ENCODE data around the gene RAD9A.

The RAD9A gene

DNA sequence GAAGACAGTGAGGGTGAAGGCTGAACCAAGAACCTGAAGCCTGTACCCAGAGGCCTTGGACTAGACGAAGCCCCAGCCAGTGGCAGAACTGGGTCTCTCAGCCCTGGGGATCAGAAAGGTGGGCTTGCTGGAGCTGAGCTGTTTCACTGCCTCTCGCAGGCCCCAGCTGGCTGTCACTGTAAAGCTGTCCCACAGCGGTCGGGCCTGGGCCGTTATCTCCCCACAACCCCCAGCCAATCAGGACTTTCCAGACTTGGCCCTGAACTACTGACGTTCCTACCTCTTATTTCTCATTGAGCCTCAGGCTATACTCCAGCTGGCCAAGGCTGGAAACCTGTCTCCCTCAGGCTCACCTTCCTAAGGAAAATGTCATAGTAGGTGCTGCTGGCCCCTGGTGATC, 5.8 kb downstream of the RAD9A start:
- H3K79me1 ChIP-seq (replicated peaks; ENCODE audit: low read length, poor library complexity, severe bottlenecking), result peaks cover 32% of the 10 kb centered on the region
- no peak overlapping the region for H2BK15ac ChIP-seq (ENCODE audit: low read depth, poor library complexity, severe bottlenecking)
- H3K4me2 ChIP-seq (ENCODE audit: low read length, poor library complexity, severe bottlenecking), result no peak overlapping the region
- WGBS, result 74% methylated on average over 6 of the region's 6 CpGs
- H2AFZ ChIP-seq (ENCODE audit: low read depth, low read length), result no peak overlapping the region
- no peak overlapping the region for H2BK120ac ChIP-seq (ENCODE audit: low read depth, low read length)
- DNase-seq, result no peak
- no peak overlapping the region for H2BK5ac ChIP-seq (ENCODE audit: low read depth, low read length, poor library complexity, severe bottlenecking)
- no peak overlapping the region for H3K27ac ChIP-seq (ENCODE audit: low read length, poor library complexity, severe bottlenecking)
- H3K9me3 ChIP-seq (ENCODE audit: control insufficient read depth, low read length), result no peaks in the 10 kb centered on the region
- no peak overlapping the region for H3K18ac ChIP-seq (ENCODE audit: low read depth in 1 of 2, low read length in 2 of 2)
- H3K23ac ChIP-seq (ENCODE audit: low read length in 2 of 2), result peak overlapping the region in 1 of 2 experiments; percentile 32
- no peak overlapping the region for H3K4me3 ChIP-seq (ENCODE audit: insufficient read depth in 1 of 2, low read depth in 1 of 2, low read length in 2 of 2)
- H4K8ac ChIP-seq (ENCODE audit: low read length), result peak overlapping the region; percentile 3
- H4K91ac ChIP-seq (ENCODE audit: low read length), result no peak overlapping the region
- no peak overlapping the region for H3K14ac ChIP-seq (ENCODE audit: low read length in 2 of 2)
- H2AK5ac ChIP-seq (ENCODE audit: low read length, severe bottlenecking), result no peak overlapping the region
- H3K27me3 ChIP-seq (ENCODE audit: control insufficient read depth in 1 of 2, insufficient read depth in 1 of 2, low read length in 2 of 2), result no peaks in the 10 kb centered on the region
- no peak overlapping the region for H3K9ac ChIP-seq (ENCODE audit: low read length)
- H3K4ac ChIP-seq (ENCODE audit: low read depth in 1 of 2, low read length in 2 of 2), result peak overlapping the region in 1 of 2 experiments; percentile 1
- H2BK12ac ChIP-seq (ENCODE audit: low read length in 2 of 2), result no peak overlapping the region
- H3K4me1 ChIP-seq (ENCODE audit: control insufficient read depth, insufficient read depth, low read depth, low read length), result peaks cover 33% of the 10 kb centered on the region
- peaks cover 46 to 64% of the 10 kb centered on the region in 2 experiments for H3K36me3 ChIP-seq (ENCODE audit: control insufficient read depth in 1 of 2, insufficient read depth in 2 of 2, low read depth in 1 of 2, low read length in 2 of 2)

DNA sequence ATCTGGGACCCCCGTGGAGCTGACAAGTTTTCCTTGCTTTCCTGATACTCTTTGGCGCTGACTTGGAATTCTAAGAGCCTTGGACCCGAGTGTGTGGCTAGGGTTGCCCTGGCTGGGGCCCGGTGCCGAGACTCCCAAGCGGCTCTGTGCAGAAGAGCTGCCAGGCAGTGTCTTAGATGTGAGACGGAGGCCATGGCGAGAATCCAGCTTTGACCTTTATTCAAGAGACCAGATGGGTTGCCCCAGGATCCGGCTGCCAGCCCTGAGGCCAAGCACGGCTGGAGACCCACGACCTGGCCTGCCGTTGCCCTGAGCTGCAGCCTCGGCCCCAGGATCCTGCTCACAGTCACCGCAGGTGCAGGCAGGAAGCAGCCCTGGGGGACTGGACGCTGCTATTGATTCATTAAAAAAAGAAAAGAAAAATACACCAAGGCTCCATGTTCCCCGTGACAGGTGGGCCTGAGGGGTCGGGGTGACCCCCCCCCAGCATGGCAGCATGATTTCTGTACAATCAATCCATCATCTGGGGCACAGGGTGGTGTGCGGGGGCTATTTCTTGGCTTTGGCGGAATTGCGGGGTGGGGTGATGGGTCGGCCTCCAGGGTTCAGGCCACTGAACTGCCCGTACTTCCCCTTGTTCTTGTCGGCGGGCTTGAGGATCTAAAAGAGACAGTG, 6.3 kb downstream of the RAD9A start:
- Histone ChIP-seq H3K18ac (ENCODE audit: low read depth in 1 of 2, low read length in 2 of 2) (no peak overlapping the region), H3K9ac (ENCODE audit: low read length) (no peak overlapping the region), H3K4me1 (ENCODE audit: control insufficient read depth, insufficient read depth, low read depth, low read length) (peaks cover 31% of the 10 kb centered on the region), H3K23ac (ENCODE audit: low read length in 2 of 2) (no peak overlapping the region), H2BK12ac (ENCODE audit: low read length in 2 of 2) (no peak overlapping the region), H2BK5ac (ENCODE audit: low read depth, low read length, poor library complexity, severe bottlenecking) (no peak overlapping the region), H2BK120ac (ENCODE audit: low read depth, low read length) (no peak overlapping the region), H3K4me3 (ENCODE audit: insufficient read depth in 1 of 2, low read depth in 1 of 2, low read length in 2 of 2) (no peak overlapping the region), H3K14ac (ENCODE audit: low read length in 2 of 2) (no peak overlapping the region), H3K4me2 (ENCODE audit: low read length, poor library complexity, severe bottlenecking) (no peak overlapping the region), H3K4ac (ENCODE audit: low read depth in 1 of 2, low read length in 2 of 2) (no peak overlapping the region), H2AK5ac (ENCODE audit: low read length, severe bottlenecking) (no peak overlapping the region), H4K91ac (ENCODE audit: low read length) (no peak overlapping the region), H3K79me1 (replicated peaks; ENCODE audit: low read length, poor library complexity, severe bottlenecking) (peaks cover 29% of the 10 kb centered on the region), H3K27me3 (ENCODE audit: control insufficient read depth in 1 of 2, insufficient read depth in 1 of 2, low read length in 2 of 2) (no peaks in the 10 kb centered on the region), H3K27ac (ENCODE audit: low read length, poor library complexity, severe bottlenecking) (no peak overlapping the region), H2BK15ac (ENCODE audit: low read depth, poor library complexity, severe bottlenecking) (no peak overlapping the region), H4K8ac (ENCODE audit: low read length) (no peak overlapping the region), H3K9me3 (ENCODE audit: control insufficient read depth, low read length) (no peaks in the 10 kb centered on the region), H2AFZ (ENCODE audit: low read depth, low read length) (no peak overlapping the region), H3K36me3 (ENCODE audit: control insufficient read depth in 1 of 2, insufficient read depth in 2 of 2, low read depth in 1 of 2, low read length in 2 of 2) (peaks cover 46 to 64% of the 10 kb centered on the region in 2 experiments)
- 93% methylated on average over 24 of the region's 24 CpGs for WGBS
- no peak for DNase-seq

DNA sequence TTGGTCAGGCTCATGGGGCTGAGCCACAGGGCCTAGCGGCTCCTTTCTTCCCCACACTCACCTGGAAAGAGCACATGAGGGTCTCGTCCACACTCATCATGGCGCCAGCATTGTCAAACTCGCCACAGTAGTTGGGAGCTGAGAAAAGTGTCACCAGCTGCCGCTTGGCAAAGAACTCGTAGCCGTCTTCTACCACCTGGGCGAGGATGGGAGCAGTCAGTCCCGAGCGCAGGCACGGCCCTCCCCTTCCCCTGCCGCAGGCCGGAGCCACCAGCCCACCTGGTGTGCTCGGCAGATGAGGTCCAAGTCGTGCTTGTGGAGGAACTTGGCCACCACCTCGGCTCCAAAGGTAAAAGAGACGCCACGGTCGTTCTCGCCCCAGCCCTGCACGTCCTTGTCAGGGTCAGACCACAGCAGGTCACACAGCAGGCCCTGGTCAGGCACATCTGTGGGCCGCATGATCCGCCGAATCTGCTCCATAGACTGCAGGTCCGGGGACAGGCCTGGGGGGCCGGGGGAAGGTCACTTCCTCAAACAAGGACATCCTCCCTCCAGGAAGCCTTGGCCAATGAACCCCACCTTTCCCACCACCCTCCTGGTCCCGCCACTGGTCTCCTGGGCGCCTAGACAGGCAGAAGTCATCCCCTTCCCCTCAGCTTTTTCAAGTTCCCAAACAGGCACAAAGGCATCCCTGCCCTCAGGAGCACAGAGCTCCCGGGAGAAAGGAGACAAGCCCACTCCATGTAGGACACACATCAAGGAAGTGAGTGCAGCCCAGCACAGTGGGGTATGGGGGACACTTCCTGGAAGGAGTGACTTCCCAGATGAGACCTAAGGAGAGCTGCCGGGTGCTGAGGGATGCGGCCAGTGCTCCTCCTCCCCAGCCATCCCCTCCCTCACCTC, 7.1 kb downstream of the RAD9A start:
- Histone ChIP-seq H3K4ac (ENCODE audit: low read depth in 1 of 2, low read length in 2 of 2) (peak overlapping the region in 1 of 2 experiments; percentile 25), H2BK15ac (ENCODE audit: low read depth, poor library complexity, severe bottlenecking) (no peak overlapping the region), H2AFZ (ENCODE audit: low read depth, low read length) (no peak overlapping the region), H3K36me3 (ENCODE audit: control insufficient read depth in 1 of 2, insufficient read depth in 2 of 2, low read depth in 1 of 2, low read length in 2 of 2) (peaks cover 44 to 57% of the 10 kb centered on the region in 2 experiments), H2BK12ac (ENCODE audit: low read length in 2 of 2) (no peak overlapping the region), H3K27ac (ENCODE audit: low read length, poor library complexity, severe bottlenecking) (no peak overlapping the region), H3K4me1 (ENCODE audit: control insufficient read depth, insufficient read depth, low read depth, low read length) (peaks cover 31% of the 10 kb centered on the region), H3K4me2 (ENCODE audit: low read length, poor library complexity, severe bottlenecking) (no peak overlapping the region), H3K27me3 (ENCODE audit: control insufficient read depth in 1 of 2, insufficient read depth in 1 of 2, low read length in 2 of 2) (no peaks in the 10 kb centered on the region), H3K79me1 (replicated peaks; ENCODE audit: low read length, poor library complexity, severe bottlenecking) (peaks cover 26% of the 10 kb centered on the region), H3K9ac (ENCODE audit: low read length) (no peak overlapping the region), H4K8ac (ENCODE audit: low read length) (peak overlapping the region; percentile 19), H3K4me3 (ENCODE audit: insufficient read depth in 1 of 2, low read depth in 1 of 2, low read length in 2 of 2) (no peak overlapping the region), H3K23ac (ENCODE audit: low read length in 2 of 2) (peak overlapping the region in 1 of 2 experiments; percentile 37), H2BK120ac (ENCODE audit: low read depth, low read length) (no peak overlapping the region), H3K18ac (ENCODE audit: low read depth in 1 of 2, low read length in 2 of 2) (no peak overlapping the region), H3K9me3 (ENCODE audit: control insufficient read depth, low read length) (no peaks in the 10 kb centered on the region), H3K14ac (ENCODE audit: low read length in 2 of 2) (peak overlapping the region in 1 of 2 experiments; percentile 55), H2AK5ac (ENCODE audit: low read length, severe bottlenecking) (no peak overlapping the region), H4K91ac (ENCODE audit: low read length) (peak overlapping the region; percentile 18), H2BK5ac (ENCODE audit: low read depth, low read length, poor library complexity, severe bottlenecking) (no peak overlapping the region)
- no peak for DNase-seq
- 92% methylated on average over 29 of the region's 31 CpGs for WGBS
